Measurements from ENCODE around the gene ZC3H18. TPM values are rescaled to one million over a fixed set of nuclear protein-coding genes. Genes with fewer than 3 reads are reported as not detected.

Gene ZC3H18
- total RNA-seq, 1 experiment from 2014 or later: 20.4 TPM

- no peak for DNase-seq (ENCODE audit: low read depth)
Observed at GRCh38 chr16:88580371-88580770, 10.2 kb downstream of the ZC3H18 start.

GRCh38 chr16:88581033-88581432, 10.8 kb downstream of the ZC3H18 start:
- DNase-seq (ENCODE audit: low read depth): no peak

GRCh38 chr16:88582912-88583575, 12.8 kb downstream of the ZC3H18 start:
- DNase-seq (ENCODE audit: low read depth): no peak

- DNase-seq (ENCODE audit: low read depth): no peak
Observed at GRCh38 chr16:88584676-88585075, 14.5 kb downstream of the ZC3H18 start.

GRCh38 chr16:88585269-88585668, 15.1 kb downstream of the ZC3H18 start:
- no peak for DNase-seq (ENCODE audit: low read depth)

- no peak for DNase-seq (ENCODE audit: low read depth)
Observed at GRCh38 chr16:88585927-88586581, 15.9 kb downstream of the ZC3H18 start.

GRCh38 chr16:88588148-88588547, 17.9 kb downstream of the ZC3H18 start:
- DNase-seq (ENCODE audit: low read depth): no peak

- DNase-seq (ENCODE audit: low read depth): no peak
Observed at GRCh38 chr16:88588754-88589153, 18.6 kb downstream of the ZC3H18 start.

GRCh38 chr16:88589441-88589840, 19.2 kb downstream of the ZC3H18 start:
- no peak for DNase-seq (ENCODE audit: low read depth)

GRCh38 chr16:88591577-88592021, 21.4 kb downstream of the ZC3H18 start:
- DNase-seq (ENCODE audit: low read depth): no peak

- DNase-seq (ENCODE audit: low read depth): no peak
Observed at GRCh38 chr16:88593061-88593460, 22.9 kb downstream of the ZC3H18 start.

- DNase-seq (ENCODE audit: low read depth): no peak
Observed at GRCh38 chr16:88593489-88593888, 23.3 kb downstream of the ZC3H18 start.

GRCh38 chr16:88593910-88594309, 23.7 kb downstream of the ZC3H18 start:
- DNase-seq (ENCODE audit: low read depth): no peak

- no peak for DNase-seq (ENCODE audit: low read depth)
Observed at GRCh38 chr16:88595101-88595500, 24.9 kb downstream of the ZC3H18 start.

- DNase-seq (ENCODE audit: low read depth): no peak
Observed at GRCh38 chr16:88595921-88596320, 25.7 kb downstream of the ZC3H18 start.

- DNase-seq (ENCODE audit: low read depth): no peak
Observed at GRCh38 chr16:88596483-88596882, 26.3 kb downstream of the ZC3H18 start.

- DNase-seq (ENCODE audit: low read depth): no peak
Observed at GRCh38 chr16:88597856-88598491, 27.8 kb downstream of the ZC3H18 start.

GRCh38 chr16:88599092-88599733, 29.0 kb downstream of the ZC3H18 start:
- DNase-seq (ENCODE audit: low read depth): no peak

GRCh38 chr16:88599825-88600538, 29.8 kb downstream of the ZC3H18 start:
- DNase-seq (ENCODE audit: low read depth): no peak

GRCh38 chr16:88600539-88600896, 30.3 kb downstream of the ZC3H18 start:
- no peak for DNase-seq (ENCODE audit: low read depth)

- peak; percentile 11 for DNase-seq (ENCODE audit: low read depth)
Observed at GRCh38 chr16:88601313-88602036, 31.3 kb downstream of the ZC3H18 start.

Measured in M059J (cell line).